ENCODE measurements around the gene ZFPM1. TPM values are rescaled to one million over a fixed set of nuclear protein-coding genes. Genes with fewer than 3 reads are reported as not detected.

Gene ZFPM1
- polyA plus RNA-seq, 1 of the 3 experiments (the other 2 are of a cell fraction), result 1.2 TPM

GRCh38 chr16:88471575-88471974, 18.5 kb downstream of the ZFPM1 start (continued):
- TF ChIP-seq MAX (IDR thresholded peaks at IDR 0.05; ENCODE audit: low read depth) (no peak), CHD2 (IDR thresholded peaks at IDR 0.05; ENCODE audit: low read length, partially characterized antibody) (no peak), PBX3 (IDR thresholded peaks at IDR 0.05) (no peak), EP300 (IDR thresholded peaks at IDR 0.05; ENCODE audit: borderline replicate concordance in 1 of 2, low read depth in 1 of 2, low read length in 1 of 2) (no peak)

- no peak overlapping the region for H2AFZ ChIP-seq (ENCODE audit: low read depth)
- peaks cover 86% of the 10 kb centered on the region for H4K20me1 ChIP-seq (ENCODE audit: insufficient read depth)
- no peak for TF ChIP-seq RFX5 (IDR thresholded peaks at IDR 0.05; ENCODE audit: low read length)
- TF ChIP-seq PBX3 (IDR thresholded peaks at IDR 0.05), result no peak
- TF ChIP-seq NRF1 (IDR thresholded peaks at IDR 0.05; ENCODE audit: low read depth, low read length), result no peak
- TF ChIP-seq FOXM1 (IDR thresholded peaks at IDR 0.05; ENCODE audit: low read depth), result no peak
- TF ChIP-seq SMC3 (IDR thresholded peaks at IDR 0.05; ENCODE audit: low read depth, low read length), result no peak
- TF ChIP-seq POLR2AphosphoS5 (IDR thresholded peaks at IDR 0.05; ENCODE audit: low read depth, low read length), result no peak
- TF ChIP-seq RXRA (IDR thresholded peaks at IDR 0.05; ENCODE audit: borderline replicate concordance, low read depth), result no peak
- TF ChIP-seq USF2 (IDR thresholded peaks at IDR 0.05; ENCODE audit: borderline replicate concordance, low read depth, low read length), result no peak
- no peak for TF ChIP-seq GABPA (IDR thresholded peaks at IDR 0.05; ENCODE audit: low read depth)
- TF ChIP-seq REST (IDR thresholded peaks at IDR 0.05; ENCODE audit: low read depth, low read length), result no peak
- no peak for TF ChIP-seq CHD2 (IDR thresholded peaks at IDR 0.05; ENCODE audit: low read length, partially characterized antibody)
- TF ChIP-seq MXI1 (IDR thresholded peaks at IDR 0.05; ENCODE audit: low read depth, low read length), result no peak
- no peak for TF ChIP-seq TCF12 (IDR thresholded peaks at IDR 0.05)
- no peak for TF ChIP-seq FOXJ3 (CRISPR knock-in tag; IDR thresholded peaks at IDR 0.05)
- no peak for TF ChIP-seq EZH2phosphoT487 (IDR thresholded peaks at IDR 0.05; ENCODE audit: borderline replicate concordance, low read depth)
- no peak for TF ChIP-seq ELF1 (IDR thresholded peaks at IDR 0.05)
- no peaks in the 10 kb centered on the region for H3K27me3 ChIP-seq (ENCODE audit: insufficient read depth)
- peaks cover 0 to 29% of the 10 kb centered on the region in 2 experiments; a peak in 1 of 4 replicates for H3K4me1 ChIP-seq (ENCODE audit: control insufficient read depth in 1 of 2, insufficient read depth in 2 of 2, low read depth in 1 of 2, low read length in 1 of 2)
- no peak overlapping the region for H3K4me3 ChIP-seq (ENCODE audit: low read depth in 2 of 2, low read length in 1 of 2)
- no peaks in the 10 kb centered on the region for H3K9me2 ChIP-seq
- no peaks in the 10 kb centered on the region for H3K36me3 ChIP-seq (replicated peaks in 1 of 2; ENCODE audit: control insufficient read depth in 1 of 2, insufficient read depth in 2 of 2, low read length in 1 of 2)
- H3K9ac ChIP-seq, result no peak overlapping the region
- DNase-seq, result no peak
- WGBS (ENCODE audit: low lambda C conversion rate), result 90% methylated on average over 6 of the region's 12 CpGs
- peaks cover 40% of the 10 kb centered on the region; the same call in 1 of the 2 replicates for H3K79me2 ChIP-seq (ENCODE audit: insufficient read depth)
- no peak overlapping the region for H3K27ac ChIP-seq (ENCODE audit: low read depth in 2 of 2, low read length in 1 of 2)
- H3F3A ChIP-seq (replicated peaks; ENCODE audit: insufficient read depth), result no peaks in the 10 kb centered on the region
- H3K9me3 ChIP-seq, result no peaks in the 10 kb centered on the region
- no peak overlapping the region for H3K4me2 ChIP-seq
- ChIA-PET CTCF (interaction anchor here (1.1 to 1.4 kb wide), 2 partner anchors 14 to 16 kb away, joined by 3 to 5 read pairs; no protein-coding TSS in a partner anchor), POLR2A (no interaction called here)
These were observed 19.0 kb downstream of the ZFPM1 start for GRCh38 chr16:88472069-88472468.

Measured in SK-N-SH (cell line).